GM03348 (cell line): ENCODE results near the gene ASXL1.

Experiments used
- DNase-seq: peaks from one replicate; pipeline ENCODE4 v3.0.0; 2012; ENCODE audit warnings: low spot score

Gene ASXL1

DNA sequence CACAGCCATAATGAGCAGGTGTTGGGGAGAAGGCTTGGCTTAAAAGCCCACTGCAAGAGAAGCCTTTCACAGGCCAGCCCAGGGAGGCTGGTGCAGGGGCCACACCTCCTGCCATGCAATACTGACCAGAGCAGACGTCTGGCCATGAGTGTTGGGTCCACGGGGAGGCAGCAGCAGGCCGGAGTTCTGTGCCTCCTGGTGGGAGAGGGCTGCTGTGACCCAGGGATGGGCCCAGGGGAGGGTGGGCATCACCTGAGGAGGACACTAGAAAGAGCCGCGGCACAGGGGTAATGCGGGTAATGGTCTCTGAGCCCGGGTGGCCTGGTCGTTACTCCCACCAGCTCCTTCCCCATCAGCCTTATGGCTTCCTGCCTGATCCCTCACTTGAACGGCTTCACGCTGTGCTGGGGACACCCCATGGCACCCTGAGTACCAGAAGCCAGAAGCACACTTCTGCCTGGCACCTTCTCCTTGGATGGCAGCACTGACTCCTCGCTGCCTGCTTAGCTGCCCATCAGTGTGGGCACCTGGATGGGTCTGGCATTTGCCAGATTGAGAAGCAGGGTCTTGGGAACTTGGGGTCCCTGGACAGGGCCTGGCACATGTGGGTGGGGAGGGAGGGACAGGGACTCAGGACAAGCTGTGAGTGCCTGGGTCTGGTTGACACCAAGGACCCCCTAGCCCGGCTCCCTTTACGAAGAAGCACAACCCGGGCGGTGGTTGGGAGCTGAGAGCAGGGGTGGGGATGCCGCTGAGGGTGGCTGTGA is 108.8 kb downstream of the ASXL1 start:
- DNase-seq: no peak

DNA sequence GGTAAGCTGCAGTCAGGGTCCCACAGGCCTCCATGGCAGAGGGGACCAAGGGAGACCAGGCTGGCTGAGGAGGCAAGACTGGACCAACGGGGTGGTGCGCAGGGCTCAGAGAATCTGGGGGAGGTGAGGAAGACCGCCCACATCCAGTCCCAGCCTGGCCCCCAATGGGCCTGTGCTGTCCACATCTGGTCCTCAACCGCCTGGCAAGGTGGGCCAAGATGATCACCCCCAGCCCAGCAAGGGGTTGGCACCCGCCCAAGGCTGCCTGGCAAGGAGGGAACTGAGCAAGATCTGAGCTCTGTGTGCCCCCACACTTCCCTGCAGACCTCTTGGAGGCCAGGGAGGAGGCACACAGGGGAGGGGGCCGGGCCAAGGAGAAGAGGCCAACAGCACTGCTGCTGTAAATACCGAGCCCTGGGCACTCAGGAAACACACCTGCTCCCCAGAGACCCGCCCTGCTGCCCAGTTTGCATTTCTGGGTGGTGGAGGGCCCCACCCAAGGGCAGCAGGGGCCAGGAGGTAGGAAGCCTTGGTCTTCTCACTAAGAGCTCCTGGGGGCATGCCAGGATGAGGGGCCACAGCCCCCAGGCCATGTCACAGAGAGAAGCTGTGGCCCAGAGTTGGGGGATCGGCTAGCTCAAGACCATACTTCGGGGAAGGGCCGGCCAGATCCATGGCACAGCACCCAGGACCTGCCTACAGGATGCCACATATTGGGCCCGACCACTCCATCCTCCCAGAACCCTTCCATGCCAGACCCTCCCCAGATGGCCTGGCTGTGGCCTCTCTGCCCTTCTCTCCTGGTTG is 109.6 kb downstream of the ASXL1 start:
- DNase-seq: no peak

DNA sequence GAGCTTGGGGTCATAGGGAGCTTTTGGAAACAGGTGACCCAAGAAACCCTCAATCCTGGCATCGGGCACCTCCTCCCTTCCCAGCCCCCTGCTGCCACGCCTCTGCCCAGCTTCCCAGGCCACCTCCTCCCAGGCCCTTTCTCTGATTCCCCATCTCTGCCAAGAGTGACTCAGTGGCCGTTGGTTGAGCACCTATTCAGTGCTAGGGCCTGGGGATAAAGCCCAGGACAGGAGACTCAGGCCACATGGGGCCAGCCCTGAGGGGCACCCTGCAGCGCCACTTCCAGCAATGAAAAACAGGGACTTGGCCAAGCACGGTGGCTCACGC is 110.1 kb downstream of the ASXL1 start:
- no peak for DNase-seq

DNA sequence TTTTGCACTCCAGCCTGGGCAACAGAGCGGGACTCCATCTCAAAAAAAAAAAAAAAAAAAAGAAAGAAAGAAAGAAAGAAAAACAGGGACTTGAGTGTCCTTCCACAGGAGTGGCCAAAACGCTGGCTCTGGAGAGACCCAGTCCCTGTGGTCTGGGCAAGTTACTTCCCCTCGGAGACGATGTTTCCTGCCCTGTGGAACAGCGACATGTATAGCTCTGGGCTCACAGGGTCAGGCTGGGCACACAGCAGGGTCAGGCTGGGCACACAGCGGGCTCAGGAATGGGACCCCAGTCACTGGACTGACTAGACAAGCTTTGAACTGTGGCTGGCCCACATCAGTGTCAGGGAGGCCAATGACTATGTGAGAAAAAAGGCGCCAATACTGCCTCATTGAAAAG is 110.7 kb downstream of the ASXL1 start:
- no peak for DNase-seq

DNA sequence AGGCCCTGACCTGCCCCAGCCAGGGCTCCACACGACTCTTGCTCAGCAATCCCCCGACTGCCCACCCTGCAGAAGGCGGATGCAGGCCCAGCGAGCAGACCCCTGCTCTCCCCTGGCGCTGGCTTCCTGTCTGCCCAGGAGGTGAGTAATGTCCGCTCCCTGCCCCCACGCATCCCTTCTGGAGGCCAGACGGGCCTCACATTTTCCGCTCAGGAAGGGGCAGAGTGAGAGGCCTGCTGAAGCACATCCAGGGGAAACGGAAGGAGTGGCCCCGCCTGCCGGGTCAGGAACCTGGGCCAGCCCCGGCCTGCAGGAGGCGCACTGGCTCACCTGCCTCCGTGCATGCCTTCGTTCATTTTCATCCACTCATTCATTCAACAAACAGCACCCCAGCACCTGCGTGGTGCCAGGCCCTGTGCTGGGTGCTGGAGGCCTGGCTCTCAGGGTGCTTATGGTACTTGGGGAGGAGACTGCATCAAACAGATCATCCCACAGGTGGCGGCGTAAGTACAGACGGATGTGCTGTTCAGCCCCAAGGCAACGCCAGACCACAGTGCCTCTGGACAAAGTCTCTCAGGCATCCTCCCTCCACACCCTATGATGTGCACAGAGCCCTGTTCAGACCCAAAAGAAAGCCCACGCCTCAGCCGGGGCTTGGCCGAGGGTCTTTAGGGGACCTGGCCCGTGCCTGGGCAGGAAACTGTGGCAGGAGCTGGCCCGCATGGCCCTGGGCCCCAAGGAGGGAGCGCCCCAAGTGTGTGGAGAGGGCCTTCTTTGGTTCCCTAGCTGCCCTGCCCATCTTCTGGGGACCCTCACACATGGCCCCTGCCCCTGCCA is 112.1 kb downstream of the ASXL1 start:
- DNase-seq: peak; percentile 46

DNA sequence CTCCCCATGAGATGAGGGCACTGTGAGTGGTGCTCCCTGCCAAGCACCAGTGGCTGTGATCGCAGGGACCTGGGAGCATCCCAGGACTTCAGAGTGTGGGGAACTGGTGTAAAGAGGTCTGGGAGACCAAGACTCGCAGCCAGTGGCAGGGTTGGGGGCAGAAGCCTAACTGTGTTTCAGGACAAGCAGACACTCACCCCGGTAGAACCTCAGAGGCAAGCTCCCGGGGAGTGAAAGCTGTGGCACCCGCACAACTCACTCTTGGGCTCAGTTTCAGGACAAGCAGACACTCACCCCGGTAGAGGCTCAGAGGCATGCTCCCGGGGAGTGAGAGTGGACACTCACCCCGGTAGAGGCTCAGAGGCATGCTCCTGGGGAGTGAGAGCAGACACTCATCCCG is 112.8 kb downstream of the ASXL1 start:
- no peak for DNase-seq

DNA sequence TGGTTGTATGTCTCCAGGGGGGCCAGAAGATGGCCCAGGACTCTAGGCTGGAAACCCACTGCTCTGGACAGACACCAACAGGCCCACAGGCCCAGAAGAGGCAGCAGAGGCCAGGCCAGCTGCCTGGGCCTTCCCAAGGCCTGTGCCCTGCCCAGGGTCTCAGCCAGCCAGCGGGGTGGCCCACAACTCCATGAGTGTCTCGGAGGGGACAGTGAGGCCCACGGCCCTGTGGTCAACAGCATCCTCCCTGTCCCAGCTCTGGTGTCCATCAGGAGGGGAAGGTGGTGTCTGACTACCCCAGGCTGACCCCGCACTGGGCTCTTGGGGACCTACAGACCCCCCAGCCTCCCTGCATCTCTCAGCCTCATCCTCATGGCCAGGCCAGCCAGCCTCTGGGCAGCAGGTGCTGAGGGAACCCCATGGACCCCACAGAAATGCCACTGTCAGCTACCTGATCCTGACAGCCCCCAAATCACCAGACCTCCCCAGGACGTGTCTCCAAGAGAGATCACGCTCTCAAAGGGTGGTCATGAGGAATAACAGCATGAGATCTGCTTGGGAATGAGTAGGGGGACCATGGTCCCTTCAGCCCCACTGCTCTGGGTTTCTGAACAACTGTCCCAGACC is 114.6 kb downstream of the ASXL1 start:
- DNase-seq: no peak

DNA sequence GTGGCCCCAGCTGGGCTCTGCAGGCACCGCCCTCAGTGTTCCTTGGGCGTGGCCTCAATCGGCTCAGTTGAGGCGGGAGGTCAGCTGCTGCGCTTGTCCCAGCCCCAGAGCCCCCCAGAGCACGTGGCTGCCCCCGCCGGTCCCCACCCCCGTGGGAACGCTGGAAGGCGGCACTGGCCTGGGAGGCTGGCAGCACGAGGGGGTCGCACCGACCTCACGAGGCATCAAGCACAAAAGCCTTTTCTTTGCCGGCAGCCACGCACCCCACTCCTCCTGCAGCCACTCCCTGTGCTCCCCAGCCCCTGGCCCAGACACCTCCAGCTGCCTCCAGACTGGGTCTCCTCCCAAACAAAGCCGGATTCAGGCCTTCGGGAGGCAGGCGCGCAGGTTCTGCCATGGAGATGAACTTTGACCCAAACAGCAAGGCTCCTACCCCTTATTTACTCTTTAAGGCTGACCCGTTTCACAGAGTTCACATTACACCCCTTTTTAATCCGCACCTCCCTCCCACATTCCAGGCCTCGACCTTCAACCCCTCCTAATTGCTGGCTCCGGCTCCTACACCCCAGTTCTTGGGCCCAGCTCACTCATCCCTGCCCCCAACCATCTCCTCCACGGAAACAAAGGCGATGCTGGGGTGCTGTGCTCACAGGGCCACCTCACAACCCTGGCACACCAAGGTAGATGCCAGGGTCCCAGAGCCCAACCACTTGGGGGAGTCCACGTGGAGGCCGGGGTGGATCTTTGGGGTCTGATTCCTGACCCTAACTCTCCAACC is 115.3 kb downstream of the ASXL1 start:
- no peak for DNase-seq

DNA sequence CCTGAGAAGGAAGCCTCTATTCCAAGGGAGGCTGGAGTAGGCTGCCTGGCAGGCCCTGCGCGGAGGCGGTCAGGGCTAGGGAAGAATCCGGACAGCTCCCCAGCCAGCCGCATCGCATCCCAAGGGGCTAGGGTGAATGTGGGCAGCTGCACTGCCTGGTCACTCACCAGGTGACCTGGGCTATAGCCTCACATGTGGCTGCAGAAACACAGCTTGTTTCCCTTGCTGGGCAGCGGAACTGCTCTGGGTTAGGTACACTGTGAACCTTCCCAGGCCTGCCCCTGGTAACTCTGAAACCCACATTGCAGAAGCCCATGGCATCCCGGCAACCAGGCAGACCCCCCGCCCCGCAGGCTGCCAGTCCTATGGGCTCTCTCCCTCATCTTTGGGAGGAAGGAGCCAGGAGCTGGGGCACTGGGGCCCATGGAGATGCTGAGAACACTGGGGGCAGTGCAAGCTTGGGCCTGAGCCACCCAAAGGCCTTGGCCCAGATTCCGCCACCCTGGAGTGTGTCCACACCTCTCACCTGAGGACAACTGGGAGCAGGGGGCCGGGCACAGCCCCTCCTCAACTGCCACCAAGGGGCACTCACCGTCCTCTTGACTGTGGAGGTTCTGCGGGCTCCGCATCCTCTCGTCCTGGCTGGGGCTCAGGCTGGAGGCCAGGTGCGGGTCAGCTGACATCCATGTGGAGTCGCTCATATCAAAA is 116.0 kb downstream of the ASXL1 start:
- DNase-seq: no peak

DNA sequence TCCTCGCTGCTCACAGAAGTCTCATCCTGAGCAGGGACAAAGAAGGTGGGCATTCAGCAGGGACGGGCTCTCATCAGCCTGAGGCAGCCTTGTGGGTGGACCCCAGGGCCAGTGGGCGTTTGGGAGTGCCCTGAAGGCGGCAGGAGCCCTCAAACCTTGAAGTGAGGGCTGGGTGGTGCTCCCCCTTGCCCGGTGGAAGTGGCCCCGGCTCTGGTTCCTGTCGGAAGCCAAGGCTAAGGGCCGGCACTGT is 116.5 kb downstream of the ASXL1 start:
- no peak for DNase-seq

DNA sequence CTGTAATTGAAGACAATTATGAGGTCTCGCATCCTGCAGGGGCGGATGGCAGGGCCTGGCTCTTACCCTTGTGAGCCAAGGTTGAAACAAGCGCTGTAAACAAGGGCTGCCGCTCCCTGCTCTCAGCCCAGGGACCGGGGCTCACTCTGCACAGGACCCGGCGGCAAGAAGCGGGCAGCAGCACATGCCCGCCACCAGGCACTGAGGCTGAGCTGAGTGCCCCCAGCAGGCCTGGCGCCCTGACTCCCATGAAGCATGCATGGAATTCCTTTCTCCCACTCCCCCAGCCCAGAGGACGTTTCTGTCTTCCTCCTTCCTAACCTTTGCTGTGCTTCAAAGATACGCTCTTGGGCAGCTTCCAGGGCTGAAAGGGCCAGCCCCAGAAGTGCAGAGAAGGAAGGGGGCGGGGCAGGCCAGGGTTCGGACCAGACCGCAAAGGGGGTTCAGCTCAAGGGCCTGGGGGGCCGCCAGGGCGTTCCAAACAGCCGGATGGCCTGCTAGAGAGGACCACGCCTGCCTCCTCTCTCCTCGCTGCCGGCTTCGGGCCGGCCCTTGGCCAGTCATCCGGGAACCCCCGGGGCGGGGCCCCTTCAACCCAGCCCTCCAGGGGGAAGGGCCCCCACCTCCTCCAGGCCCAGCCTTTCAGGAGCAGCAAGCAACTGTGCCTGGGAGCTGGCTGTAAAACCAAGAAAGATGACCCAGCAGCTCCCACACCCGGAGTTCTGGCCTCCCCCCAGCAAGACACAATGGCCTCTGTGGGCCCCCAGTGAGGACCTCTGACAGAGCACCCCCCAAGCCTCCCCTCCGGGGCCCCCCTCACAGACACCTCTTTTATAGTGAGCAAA is 117.1 kb downstream of the ASXL1 start:
- DNase-seq: peak; percentile 99

DNA sequence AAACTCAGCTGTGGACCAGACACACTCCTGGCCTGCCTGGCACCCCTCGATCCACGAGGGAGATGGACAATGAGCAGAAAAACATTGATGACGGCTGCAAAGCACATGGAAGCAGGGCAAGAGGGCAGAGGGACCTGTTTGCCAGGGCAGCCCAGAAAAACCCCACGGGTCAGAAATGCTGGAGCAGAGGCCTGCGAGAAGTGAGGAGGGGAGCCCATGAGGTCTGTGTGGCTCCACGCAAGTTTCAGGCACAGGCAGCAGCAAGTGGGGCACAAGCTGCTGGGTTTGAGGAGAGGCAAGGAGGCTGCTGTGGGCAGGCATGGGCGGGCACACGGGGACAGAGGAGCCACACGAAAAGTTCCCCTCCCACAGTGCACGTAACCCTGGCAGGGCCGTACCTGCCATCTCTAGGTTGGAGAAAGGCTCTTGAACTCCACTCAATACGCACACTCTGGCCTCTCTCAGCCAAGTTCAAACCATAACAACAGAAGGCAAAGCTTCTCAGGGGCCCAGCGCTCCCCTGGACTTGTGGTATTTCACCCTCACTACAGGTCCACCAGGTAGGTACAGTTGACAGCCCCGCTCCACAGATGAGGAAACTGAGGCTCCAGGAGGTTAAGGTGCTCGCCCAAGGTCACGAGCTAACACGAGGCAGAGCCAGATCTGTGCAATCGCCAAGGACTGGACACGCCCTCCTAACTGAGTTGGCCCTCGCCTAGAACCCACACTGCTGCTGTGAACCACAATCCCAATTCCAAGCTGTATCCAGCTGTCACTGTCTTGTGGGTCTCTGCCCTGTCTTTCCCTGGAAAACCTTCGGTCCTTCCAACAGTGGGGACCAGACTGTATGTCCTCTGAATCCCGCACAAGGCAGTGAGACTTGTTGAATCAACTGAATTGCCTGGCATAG is 118.8 kb downstream of the ASXL1 start:
- no peak for DNase-seq

DNA sequence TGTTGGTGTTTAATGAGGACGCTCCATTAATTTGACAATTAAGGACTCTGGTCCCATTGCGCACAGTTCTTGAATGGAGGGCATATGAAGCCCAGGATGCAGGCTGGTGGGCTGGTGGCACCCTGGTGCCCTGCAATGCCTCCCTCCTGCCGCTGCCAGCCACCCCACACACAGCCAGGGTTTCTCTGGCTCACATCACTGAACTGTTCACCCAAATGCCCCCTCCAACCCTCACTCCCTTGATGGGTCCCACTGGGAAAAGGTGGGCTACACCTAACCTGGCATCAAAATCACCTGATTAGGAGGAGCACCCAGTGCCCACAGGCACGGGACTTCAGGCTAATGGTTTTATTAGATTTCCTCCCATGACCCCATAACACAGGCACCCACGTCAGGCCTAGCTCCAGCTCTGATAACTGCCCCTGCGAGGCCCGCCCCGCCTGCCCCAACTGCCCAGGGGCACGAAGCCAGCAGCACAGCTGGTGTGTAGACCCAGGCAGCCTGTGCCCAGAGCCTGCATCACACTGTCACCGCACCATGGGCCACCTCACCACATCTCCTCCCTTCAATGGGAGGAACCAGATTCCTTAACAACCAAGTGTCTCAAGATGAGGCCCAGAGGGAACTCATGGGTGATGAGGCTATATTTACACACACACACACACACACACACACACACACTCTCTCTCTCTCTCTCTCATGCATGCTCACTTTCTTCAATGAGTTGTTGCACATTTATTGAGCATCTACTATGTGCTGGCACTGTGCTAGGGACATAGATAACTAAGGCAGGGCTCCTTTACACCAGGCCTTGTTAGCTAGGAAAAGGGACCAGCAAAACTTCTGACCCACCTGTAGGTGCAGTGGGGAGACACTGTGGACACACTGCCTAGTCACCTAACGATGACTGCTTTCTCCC is 119.7 kb downstream of the ASXL1 start:
- no peak for DNase-seq

DNA sequence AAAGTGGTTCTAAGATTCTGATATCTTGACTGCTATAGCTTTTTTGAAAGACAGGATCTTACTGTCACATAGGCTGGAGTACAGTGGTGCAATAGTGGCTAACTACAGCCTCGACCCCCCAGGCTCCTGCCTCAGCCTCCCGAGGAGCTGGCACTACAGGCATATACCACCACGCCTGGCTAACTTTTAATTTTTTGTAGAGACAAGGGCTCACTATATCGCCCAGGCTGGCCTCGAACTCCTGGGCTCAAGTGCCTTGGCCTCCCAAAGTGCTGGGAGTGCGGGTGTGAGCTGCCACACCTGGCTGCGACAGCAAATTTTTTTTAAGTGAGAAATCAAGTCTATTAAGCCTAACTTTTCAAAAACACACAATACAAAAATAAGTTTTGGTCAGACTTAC is 120.4 kb downstream of the ASXL1 start:
- no peak for DNase-seq

DNA sequence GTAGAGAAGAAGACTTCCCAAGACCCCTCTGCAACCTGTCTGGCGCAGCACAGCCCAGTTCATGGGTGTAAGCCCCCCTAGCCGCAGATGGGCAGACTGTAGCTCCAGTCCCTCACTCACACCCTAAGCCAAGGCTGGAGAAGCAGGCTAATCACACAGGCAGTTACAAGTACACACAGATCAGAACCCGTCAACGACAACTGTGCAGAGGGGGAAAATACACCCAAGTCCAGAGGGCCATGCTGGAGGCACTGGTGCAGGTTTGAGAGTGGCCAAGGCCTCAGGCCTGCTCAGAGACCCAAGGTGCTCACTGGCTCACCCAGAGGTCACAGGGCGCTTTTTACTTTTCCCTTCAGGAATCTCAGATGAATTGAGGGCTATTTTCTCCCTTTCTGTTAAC is 120.9 kb downstream of the ASXL1 start:
- DNase-seq: no peak

DNA sequence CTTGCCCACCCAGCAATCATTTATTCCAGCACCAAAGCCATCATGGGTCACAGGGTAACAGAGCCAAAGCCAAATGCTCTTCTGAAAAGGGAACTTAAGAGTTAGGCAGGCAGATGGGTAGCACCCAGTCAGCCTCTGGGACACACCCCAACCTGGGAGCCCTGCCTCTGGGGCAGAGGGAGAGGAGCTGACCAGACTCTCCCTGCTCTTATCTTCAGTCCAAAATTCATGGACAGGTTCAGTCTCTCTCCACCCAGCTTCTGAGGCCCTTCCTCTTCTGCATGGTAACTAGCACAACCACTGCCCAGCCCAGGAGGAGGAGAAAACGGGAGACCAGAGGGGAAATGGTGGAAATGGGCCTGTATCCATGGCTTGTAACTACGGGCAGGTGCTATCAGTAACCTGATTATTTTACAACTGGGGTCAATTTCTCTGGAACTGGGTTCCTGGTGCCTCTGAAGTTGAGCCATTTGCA is 121.6 kb downstream of the ASXL1 start:
- no peak for DNase-seq

DNA sequence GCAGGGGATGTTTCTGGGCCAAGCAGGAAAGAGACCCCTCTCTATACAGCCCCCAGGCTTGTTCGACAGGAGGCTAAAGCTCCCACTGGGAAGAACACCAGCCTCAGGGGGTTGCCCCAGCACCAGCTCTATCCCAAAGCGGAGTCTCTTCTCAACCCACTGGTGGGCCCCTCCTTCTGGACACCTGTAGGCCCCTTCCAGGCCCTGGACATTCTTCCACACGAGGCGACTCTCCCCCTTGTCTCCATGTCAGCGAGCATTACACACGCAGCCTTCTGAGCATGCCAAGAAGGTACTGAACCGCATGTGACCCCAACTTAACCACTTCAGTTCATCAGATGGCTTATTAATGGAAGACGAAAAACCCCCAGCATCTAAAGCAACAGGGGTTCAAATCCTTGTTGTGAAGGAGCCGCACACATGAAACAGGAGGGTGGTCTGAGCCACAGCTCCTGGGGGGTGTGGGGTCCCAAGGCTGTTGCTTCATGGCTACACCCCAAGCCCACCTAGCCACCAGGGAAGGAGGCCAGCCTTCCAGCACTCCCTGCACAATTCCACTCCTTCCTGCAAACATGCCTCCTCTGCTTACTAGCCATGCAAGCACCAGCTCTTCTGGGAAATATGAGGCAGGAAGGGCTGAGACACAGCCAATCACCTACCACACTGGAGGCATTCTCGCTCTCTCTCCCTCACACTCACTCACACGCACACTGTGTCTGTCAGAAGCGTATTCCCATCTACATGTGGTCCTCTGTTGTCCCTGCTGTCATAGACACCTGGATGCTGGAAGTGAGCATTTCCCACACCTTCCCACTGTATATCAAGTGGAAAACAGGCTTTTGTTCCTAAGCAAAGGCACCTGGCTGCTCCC is 122.5 kb downstream of the ASXL1 start:
- no peak for DNase-seq
